GM21423 (cell line): ENCODE results near the gene CCDC178.
A peak's percentile ranks its signal among the peaks of the same experiment; 100 is the strongest.

Experiments used
- ATAC-seq: cut with Tn5 transposase; IDR thresholded peaks from one replicate; pipeline ENCODE4 v1.9.1; 2021; ENCODE audit warnings: mild to moderate bottlenecking, moderate library complexity; ENCODE audit not compliant: unreplicated experiment

The CCDC178 gene

GRCh38 chr18:32891130-32891529 lies 549.4 kb downstream of the CCDC178 start:
- peak; percentile 76 for ATAC-seq

GRCh38 chr18:32889615-32890593 lies 550.6 kb downstream of the CCDC178 start:
- no peak for ATAC-seq

- no peak for ATAC-seq
Measured at GRCh38 chr18:32888306-32888705, 552.2 kb downstream of the CCDC178 start.
